BE2C (cell line): ENCODE results near the gene LYPLA2.
"Not testable (repeated sequence)": the region's sequence is repeated elsewhere in the genome, so short reads cannot be mapped to it uniquely, and the experiment has no call there.

Source experiments
- DNase-seq: peaks from one replicate; pipeline ENCODE4 v3.0.0-alpha.2; 2020
- H3K27me3 ChIP-seq: fragments of 250-450 bp; sonication (Bioruptor Pico); 2 replicates; pipeline ENCODE4 v1.5.1; 2020; ENCODE audit warnings: mild to moderate bottlenecking
- H3K36me3 ChIP-seq: fragments of 250-450 bp; sonication (Bioruptor Pico); 2 replicates; pipeline ENCODE4 v1.5.1; 2020; ENCODE audit warnings: mild to moderate bottlenecking
- H3K4me1 ChIP-seq: fragments of 250-450 bp; sonication (Bioruptor Pico); 2 replicates; pipeline ENCODE4 v1.5.1; 2020
- H3K4me3 ChIP-seq: 2 replicates; pipeline ENCODE4 v1.5.1; 2011; ENCODE audit warnings: low read depth, low read length
- H3K9me3 ChIP-seq: fragments of 250-450 bp; sonication (Bioruptor Pico); 2 replicates; pipeline ENCODE4 v1.5.1; 2020
- TF ChIP-seq, protein P1 (sequence below): IDR thresholded peaks from 2 replicates; pipeline ENCODE4 v1.5.1; 2012; ENCODE audit warnings: mild to moderate bottlenecking, low read depth, low read length

The LYPLA2 gene

DNA sequence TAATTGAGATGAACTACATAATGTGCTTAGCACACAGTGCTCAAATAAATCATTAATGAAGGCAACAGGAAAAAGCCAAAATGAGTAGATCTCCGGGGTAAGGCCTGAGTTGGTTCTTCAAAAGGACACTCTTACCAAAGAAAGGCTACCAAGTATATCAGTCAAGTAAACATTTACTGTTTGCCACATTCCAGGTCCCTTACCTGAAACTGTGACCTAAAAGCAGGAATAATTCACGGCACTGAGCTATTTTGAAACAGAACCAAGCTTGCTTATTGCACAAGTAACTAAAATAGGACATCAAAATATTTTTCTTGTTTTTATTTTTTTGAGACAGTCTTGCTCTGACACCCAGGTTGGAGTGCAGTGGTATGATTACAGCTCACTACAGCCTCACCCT is 14.7 kb upstream of the LYPLA2 start:
- DNase-seq = no peak
- TF ChIP-seq, protein P1, sequence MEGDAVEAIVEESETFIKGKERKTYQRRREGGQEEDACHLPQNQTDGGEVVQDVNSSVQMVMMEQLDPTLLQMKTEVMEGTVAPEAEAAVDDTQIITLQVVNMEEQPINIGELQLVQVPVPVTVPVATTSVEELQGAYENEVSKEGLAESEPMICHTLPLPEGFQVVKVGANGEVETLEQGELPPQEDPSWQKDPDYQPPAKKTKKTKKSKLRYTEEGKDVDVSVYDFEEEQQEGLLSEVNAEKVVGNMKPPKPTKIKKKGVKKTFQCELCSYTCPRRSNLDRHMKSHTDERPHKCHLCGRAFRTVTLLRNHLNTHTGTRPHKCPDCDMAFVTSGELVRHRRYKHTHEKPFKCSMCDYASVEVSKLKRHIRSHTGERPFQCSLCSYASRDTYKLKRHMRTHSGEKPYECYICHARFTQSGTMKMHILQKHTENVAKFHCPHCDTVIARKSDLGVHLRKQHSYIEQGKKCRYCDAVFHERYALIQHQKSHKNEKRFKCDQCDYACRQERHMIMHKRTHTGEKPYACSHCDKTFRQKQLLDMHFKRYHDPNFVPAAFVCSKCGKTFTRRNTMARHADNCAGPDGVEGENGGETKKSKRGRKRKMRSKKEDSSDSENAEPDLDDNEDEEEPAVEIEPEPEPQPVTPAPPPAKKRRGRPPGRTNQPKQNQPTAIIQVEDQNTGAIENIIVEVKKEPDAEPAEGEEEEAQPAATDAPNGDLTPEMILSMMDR = no peak
- no peaks in the 10 kb centered on the region; the same call in 1 of the 2 replicates for H3K4me1 ChIP-seq

DNA sequence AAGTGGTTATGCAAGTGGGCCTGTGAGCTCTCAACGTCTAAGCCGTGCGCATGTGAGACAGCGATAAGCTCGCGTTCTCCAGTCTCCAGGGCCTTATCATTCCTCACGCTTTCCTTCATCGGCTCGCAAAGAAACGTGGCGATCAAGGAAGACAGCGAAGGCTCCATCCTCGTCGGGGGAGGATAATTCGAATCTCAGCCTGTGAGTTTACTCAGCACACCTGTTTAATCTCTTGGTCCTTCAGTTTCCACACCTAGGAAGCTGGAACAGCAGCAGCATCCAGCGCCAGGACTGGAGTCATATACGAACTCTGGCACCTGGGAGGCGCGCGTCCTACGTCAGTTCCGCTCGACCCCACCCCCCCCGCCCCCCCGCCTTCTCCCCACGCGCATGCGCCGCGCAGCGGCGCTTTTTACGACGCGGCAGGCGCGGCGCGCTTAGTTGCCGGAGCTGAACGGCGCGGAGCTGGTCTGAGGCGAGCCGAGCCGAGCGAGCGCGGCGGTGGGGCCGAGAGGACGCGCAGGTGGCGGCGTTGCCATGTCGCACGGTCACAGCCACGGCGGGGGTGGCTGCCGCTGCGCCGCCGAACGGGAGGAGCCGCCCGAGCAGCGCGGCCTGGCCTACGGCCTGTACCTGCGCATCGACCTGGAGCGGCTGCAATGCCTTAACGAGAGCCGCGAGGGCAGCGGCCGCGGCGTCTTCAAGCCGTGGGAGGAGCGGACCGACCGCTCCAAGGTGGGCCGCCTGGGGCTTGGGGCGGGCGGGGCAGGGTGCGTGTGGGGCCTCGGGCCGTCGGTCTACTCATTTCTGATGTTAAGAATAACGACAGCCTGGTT is 12.7 kb upstream of the LYPLA2 start, which contains the start of gene PITHD1:
Gene PITHD1 (plus strand): TSS at position 440 of the 836 bp plus-strand sequence. CDS start 98 bp downstream, at position 538.
- TF ChIP-seq, protein P1 = no peak
- Histone ChIP-seq H3K36me3 (no peaks in the 10 kb centered on the region; the same call in 1 of the 2 replicates), H3K4me3 (peak within 1 kb of the TSS; percentile 76), H3K27me3 (no peaks in the 10 kb centered on the region), H3K9me3 (no peaks in the 10 kb centered on the region), H3K4me1 (no peaks in the 10 kb centered on the region)
- peak; percentile 74 for DNase-seq

More for the DNA sequence above, 14.7 kb upstream of the LYPLA2 start:
- Histone ChIP-seq H3K4me3 (no peak overlapping the region), H3K27me3 (no peaks in the 10 kb centered on the region), H3K9me3 (no peaks in the 10 kb centered on the region), H3K36me3 (no peaks in the 10 kb centered on the region)

DNA sequence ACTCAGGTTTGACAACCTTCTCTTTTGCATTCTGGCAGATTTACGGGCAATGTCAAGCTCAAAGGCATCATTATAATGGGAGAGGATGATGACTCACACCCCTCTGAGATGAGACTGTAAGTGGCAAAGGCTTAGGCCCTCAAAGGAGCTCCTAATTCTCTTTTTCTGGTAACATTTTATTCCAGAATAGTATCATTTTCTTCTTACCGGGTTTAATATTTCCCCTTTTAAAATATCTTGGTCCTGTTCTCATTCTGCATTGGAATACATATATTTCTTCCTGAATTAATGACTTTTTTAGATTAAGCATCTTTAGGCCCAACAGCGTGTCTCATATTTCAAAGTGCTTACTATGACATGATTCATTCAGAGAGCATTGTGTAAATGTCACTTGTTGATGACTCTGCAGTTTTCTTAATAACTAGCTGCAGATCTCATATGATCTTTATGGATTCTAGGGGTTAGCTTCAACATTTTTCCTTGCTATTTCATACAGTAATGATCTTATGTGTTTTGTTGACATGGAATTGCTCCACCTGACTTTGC is 11.0 kb upstream of the LYPLA2 start:
- Histone ChIP-seq H3K4me3 (no peak overlapping the region), H3K36me3 (no peaks in the 10 kb centered on the region; the same call in 1 of the 2 replicates), H3K27me3 (no peaks in the 10 kb centered on the region), H3K4me1 (no peaks in the 10 kb centered on the region), H3K9me3 (no peaks in the 10 kb centered on the region)
- DNase-seq = no peak
- TF ChIP-seq, protein P1 = no peak

DNA sequence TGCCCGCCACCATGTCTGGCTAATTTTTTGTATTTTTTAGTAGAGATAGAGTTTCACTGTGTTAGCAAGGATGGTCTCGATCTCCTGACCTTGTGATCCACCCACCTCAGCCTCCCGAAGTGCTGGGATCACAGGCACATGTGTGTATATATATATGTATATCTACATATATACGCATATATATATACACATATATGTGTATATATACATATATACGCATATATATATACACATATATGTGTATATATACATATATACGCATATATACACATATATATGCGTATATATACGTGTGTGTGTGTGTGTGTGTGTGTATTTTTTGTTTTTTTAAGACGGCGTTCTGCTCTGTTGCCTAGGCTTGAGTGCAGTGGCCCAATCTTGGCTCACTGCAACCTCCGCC is 7.8 kb upstream of the LYPLA2 start:
- not testable (repeated sequence) for H3K36me3 ChIP-seq, H3K9me3 ChIP-seq, H3K27me3 ChIP-seq, H3K4me1 ChIP-seq, H3K4me3 ChIP-seq, DNase-seq

DNA sequence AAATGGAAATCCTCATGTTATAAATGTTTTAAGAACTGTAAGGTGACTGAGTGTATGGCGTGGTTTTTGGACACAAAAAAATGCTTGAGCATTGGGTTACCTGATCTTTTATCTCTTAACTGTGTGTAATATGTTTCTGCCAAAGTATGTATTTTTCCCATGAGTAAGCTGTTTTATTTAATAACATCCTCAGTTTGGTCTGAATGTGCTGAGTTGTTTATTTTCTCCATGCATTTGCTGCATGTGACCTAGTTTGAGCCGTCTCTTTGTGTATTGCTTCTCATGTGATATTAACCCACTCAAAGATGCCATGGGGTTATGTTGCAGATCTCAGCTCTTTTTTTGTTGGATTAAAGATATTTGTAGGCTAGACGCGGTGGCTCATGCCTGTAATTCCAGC is 6.1 kb upstream of the LYPLA2 start:
- no peaks in the 10 kb centered on the region for H3K4me1 ChIP-seq
- no peaks in the 10 kb centered on the region for H3K9me3 ChIP-seq
- peaks cover 7% of the 10 kb centered on the region for H3K36me3 ChIP-seq
- no peak for DNase-seq
- no peak overlapping the region for H3K4me3 ChIP-seq
- TF ChIP-seq, protein P1 = no peak
- no peaks in the 10 kb centered on the region for H3K27me3 ChIP-seq

DNA sequence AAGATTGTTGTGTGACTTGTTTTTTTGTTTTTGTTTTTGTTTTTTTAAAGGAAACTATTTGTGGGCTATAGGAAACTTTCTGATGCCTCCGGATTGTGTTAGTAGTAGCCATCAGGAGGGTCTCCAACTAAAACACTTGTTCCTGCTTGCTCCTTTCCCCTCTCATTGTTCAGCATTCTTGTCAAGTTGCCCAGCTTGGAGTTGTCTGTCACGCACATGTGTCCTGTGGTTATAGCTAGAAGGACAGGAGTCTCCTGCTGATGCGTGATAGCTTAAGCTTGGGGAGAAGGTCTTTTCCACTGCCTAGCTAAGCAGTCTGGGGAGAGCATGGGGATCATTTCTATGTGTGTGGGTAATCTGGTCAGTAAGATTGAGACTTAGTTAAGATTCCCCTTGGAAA is 3.2 kb upstream of the LYPLA2 start:
- Histone ChIP-seq H3K9me3 (no peaks in the 10 kb centered on the region), H3K27me3 (no peaks in the 10 kb centered on the region), H3K4me1 (no peaks in the 10 kb centered on the region), H3K36me3 (peaks cover 7% of the 10 kb centered on the region), H3K4me3 (no peak overlapping the region)
- TF ChIP-seq, protein P1 = no peak
- no peak for DNase-seq
